Cortex of kidney (tissue), 1 donor: ENCODE results near the gene FAM169A.
"Not testable (repeated sequence)": the region's sequence is repeated elsewhere in the genome, so short reads cannot be mapped to it uniquely, and the experiment has no call there.

Experiments
- DNase-seq: peaks from one replicate; lab custom pipeline; 2025; lab: John Stamatoyannopoulos, UW

Gene FAM169A

GRCh38 chr5:74865804-74866595, at the start of gene FAM169A:
Gene FAM169A (minus strand): TSS chr5:74866387. CDS start chr5:74841676, 24,711 bp downstream.
- no peak for DNase-seq

GRCh38 chr5:74915488-74915887, 49.3 kb upstream of the FAM169A start:
- DNase-seq, result no peak

GRCh38 chr5:74911421-74911820, 45.2 kb upstream of the FAM169A start:
- not testable (repeated sequence) for DNase-seq

GRCh38 chr5:74909888-74910287, 43.7 kb upstream of the FAM169A start:
- DNase-seq, result not testable (repeated sequence)

- not testable (repeated sequence) for DNase-seq
These were observed 42.0 kb upstream of the FAM169A start for GRCh38 chr5:74908237-74908636.

- DNase-seq, result not testable (repeated sequence)
These were observed 38.5 kb upstream of the FAM169A start for GRCh38 chr5:74904713-74905112.

GRCh38 chr5:74903165-74903787, 37.1 kb upstream of the FAM169A start:
- no peak for DNase-seq

GRCh38 chr5:74897049-74897448, 30.9 kb upstream of the FAM169A start:
- DNase-seq, result no peak

GRCh38 chr5:74895906-74896305, 29.7 kb upstream of the FAM169A start:
- DNase-seq, result no peak

GRCh38 chr5:74894351-74894750, 28.2 kb upstream of the FAM169A start:
- DNase-seq, result no peak

GRCh38 chr5:74892921-74893320, 26.7 kb upstream of the FAM169A start:
- DNase-seq, result no peak

GRCh38 chr5:74889523-74890105, 23.4 kb upstream of the FAM169A start:
- no peak for DNase-seq

GRCh38 chr5:74888117-74888516, 21.9 kb upstream of the FAM169A start:
- DNase-seq, result no peak

- no peak for DNase-seq
These were observed 19.0 kb upstream of the FAM169A start for GRCh38 chr5:74885170-74885569.

- not testable (repeated sequence) for DNase-seq
These were observed 16.4 kb upstream of the FAM169A start for GRCh38 chr5:74882379-74883134.

GRCh38 chr5:74877624-74878304, 11.6 kb upstream of the FAM169A start:
- no peak for DNase-seq

GRCh38 chr5:74875994-74876791, 10.0 kb upstream of the FAM169A start:
- DNase-seq, result no peak

GRCh38 chr5:74873525-74874249, 7.5 kb upstream of the FAM169A start:
- no peak for DNase-seq

GRCh38 chr5:74870299-74871067, 4.3 kb upstream of the FAM169A start:
- no peak for DNase-seq
